ENCODE data around the gene APLP2.
"Not testable (repeated sequence)": the region's sequence is repeated elsewhere in the genome, so short reads cannot be mapped to it uniquely, and the experiment has no call there.

APLP2 gene

GRCh38 chr11:130178441-130179339 lies 109.0 kb downstream of the APLP2 start:
- DNase-seq = peak; percentile 88

- peak; percentile 92 for DNase-seq
These were observed 110.0 kb downstream of the APLP2 start for GRCh38 chr11:130179396-130180306.

DNA sequence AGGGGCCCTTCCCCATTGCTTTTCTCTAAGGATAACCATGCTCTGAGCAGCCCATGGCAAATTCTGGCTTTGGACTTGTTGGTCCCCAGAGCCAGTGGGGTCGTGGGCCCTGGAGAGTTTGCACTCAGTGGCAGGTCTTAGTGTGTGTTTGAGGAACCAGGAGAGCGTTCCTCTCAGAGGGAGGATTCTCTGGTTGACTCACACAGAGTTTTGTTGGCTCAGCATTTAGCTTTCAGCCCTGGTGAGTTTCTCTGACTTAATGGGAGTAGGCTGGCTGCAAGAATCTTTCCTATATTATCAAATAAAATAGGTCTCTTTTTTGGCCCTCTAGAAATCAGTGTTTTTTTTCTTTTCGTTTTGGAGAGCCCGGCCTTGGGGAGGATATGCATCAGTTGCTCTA lies 110.8 kb downstream of the APLP2 start:
- DNase-seq = peak; percentile 49

- peak; percentile 36 for DNase-seq
These were observed 111.2 kb downstream of the APLP2 start for GRCh38 chr11:130180896-130181294.

GRCh38 chr11:130181295-130182272 lies 111.9 kb downstream of the APLP2 start:
- DNase-seq = peak; percentile 85

DNA sequence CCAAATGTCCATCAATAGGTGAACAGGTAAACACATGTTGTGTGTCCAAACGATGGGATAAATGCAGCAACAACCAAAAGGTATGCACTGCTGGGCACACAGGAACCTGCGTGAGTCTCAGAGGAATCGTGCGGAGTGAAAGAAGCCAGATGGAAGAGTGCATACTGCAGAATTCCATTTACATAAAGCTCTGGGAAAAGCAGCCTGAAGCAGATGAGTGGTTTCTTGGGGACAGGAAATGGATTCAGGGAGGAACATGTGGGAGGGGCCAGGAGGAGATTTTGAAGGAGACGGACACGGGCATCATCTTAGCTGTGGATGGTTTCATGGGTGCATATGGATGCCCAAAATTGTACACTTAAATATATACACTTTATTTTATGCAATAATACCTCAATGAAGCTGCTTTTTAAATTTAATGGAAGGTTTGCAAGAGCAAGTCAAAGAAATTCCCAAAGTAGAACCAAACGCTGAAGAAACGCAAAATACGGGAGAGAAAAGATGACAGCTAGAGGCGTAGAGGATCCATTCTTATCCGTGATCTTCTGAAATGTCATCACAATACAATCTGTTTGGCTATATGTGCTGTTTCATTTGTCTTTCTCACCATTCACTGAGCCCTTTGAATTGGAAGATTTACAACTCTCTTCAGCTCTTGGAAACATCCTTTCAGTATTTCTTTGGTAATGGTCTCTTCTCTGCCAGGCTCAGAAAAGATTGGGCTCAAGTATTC lies 114.3 kb downstream of the APLP2 start:
- peak; percentile 11 for DNase-seq

DNA sequence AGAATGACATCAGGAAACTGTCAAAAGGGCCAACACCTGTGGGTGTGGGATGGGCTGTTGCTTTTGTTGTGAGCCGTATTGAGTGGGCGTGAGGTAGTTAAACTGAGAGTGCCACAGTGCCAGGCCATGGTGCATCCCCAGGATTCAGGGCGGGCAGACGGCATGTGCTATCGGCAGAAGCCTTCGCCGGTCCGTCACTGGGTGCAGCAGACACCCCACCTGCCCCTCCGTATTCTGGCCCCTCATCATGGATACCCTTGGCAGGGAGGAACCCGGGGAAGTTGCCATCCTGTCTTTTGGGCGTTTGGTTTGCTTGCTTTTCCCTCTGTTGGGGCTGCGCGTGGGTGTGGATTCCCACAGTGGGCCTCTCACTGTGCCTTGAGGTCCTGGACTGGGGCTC lies 117.4 kb downstream of the APLP2 start:
- DNase-seq = no peak

- no peak for DNase-seq
These were observed 118.4 kb downstream of the APLP2 start for GRCh38 chr11:130188047-130188446.

GRCh38 chr11:130188585-130189347 lies 119.1 kb downstream of the APLP2 start:
- peak; percentile 34 for DNase-seq

DNA sequence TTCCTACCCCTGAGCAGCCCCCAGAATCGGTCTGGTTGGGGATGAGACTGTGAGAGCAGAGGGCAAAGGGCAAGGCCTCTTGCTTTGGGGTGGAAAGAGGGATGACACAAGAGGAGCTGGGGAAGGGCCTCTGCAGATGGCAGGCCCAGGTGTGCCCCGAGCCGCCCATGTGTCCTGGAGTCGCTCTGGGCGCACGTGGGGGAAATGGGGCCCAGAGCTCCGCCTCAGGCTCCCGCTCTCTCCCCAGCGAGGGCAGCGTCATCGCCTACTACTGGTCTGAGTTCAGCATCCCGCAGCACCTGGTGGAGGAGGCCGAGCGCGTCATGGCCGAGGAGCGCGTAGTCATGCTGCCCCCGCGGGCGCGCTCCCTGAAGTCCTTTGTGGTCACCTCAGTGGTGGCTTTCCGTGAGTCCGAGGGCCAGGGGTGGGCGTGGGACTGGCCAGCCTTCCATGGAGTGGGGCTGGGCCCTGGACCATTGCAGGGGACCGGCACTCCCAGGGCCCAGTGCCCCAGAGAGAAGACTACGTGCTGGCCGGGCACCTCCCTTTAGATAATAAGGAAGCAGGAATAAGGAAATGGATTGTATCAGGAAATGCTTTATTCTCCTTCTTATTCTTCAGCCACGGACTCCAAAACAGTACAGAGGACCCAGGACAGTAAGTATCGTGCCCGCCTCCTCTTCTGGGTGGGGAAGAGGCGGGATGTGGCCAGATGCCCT lies 120.0 kb downstream of the APLP2 start:
- DNase-seq = no peak

DNA sequence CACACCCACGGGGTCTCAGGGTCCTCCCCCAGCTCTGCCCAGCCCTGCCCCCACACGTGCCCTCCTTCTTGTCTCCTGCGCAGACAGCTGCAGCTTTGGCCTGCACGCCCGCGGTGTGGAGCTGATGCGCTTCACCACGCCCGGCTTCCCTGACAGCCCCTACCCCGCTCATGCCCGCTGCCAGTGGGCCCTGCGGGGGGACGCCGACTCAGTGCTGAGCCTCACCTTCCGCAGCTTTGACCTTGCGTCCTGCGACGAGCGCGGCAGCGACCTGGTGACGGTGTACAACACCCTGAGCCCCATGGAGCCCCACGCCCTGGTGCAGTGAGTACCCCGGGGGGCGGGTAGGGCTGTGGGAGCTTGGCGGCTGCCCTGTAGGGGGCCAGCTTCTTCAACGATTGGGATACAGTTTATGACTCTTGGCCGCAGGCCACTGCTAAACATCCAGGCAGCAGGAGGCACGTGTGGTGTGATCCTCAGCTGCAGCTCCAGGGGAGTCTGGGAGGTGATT lies 120.7 kb downstream of the APLP2 start:
- DNase-seq = peak; percentile 93

DNA sequence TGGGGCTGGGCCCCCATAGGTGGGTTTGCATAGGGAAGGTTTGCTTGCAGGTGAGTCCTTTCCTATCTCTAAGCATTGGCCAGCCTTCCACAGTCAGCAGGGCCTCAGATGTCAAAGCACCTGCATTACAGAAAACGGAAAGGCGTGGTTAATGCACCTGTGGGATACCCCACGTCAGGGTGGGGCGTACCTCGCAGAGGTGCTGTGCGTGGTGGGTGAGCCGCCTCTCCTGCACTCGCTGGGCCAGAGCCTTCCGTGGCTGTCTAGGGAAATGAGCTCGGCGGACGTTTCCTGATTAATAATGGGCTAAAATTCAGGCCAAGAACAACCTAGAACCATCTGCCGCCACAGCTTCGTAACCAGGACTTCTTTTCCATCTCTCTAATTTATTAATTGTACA lies 122.2 kb downstream of the APLP2 start:
- DNase-seq = no peak

DNA sequence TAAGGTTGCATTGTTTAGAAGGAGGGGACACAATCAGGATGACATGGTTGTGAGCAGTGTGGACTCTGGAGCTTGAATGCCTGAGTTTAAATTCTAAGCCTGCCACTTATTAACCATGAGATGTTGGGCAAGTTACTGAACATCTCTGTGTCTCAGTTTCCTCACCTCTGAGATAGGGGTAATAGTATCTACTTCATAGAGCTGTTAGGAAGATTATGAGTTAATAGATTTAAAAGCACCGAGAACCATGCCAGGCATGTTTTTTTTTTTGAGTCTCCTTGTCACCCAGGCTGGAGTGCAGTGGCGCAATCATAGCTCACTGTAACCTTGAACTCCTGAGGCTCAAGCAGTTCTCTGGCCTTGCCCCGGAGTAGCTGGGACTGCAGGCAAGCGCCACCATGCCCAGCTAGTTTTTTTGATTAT lies 123.2 kb downstream of the APLP2 start:
- DNase-seq = no peak

GRCh38 chr11:130193551-130193950 lies 123.9 kb downstream of the APLP2 start:
- DNase-seq = not testable (repeated sequence)

Measured in NCI-H69 (cell line).